Cardiac muscle cell (in vitro differentiated cells and primary cell): ENCODE results near the gene GCGR. TPM values are rescaled to one million over a fixed set of nuclear protein-coding genes. Genes with fewer than 3 reads are reported as not detected.

Experiments
- DNase-seq, 2 donors: peaks; one replicate each; pipeline versions ENCODE4 v3.0.0 to v3.0.0-alpha.2; 2010 to 2017; ENCODE audit warnings: low read depth in 1 of 2, low spot score in 1 of 2
- H3K27ac ChIP-seq: fragments of 200-600 bp; sonication (generic); 2 replicates; pipeline ENCODE4 v1.5.1; 2016
- H3K27me3 ChIP-seq: fragments of 200-600 bp; sonication (generic); 2 replicates; pipeline ENCODE4 v1.6.0; 2016; ENCODE audit warnings: control low read depth
- H3K36me3 ChIP-seq: fragments of 200-600 bp; sonication (generic); 2 replicates; pipeline ENCODE4 v1.5.1; 2016; ENCODE audit warnings: control low read depth
- H3K4me1 ChIP-seq: fragments of 200-600 bp; sonication (generic); 2 replicates; pipeline ENCODE4 v1.8.1; 2017; ENCODE audit warnings: low read depth, mild to moderate bottlenecking, mixed run types
- H3K4me3 ChIP-seq: fragments of 200-600 bp; sonication (generic); 2 replicates; pipeline ENCODE4 v1.5.1; 2016; ENCODE audit warnings: mild to moderate bottlenecking
- H3K9me3 ChIP-seq: fragments of 200-600 bp; sonication (generic); 2 replicates; pipeline ENCODE4 v1.5.1; 2017; ENCODE audit warnings: low read depth, mild to moderate bottlenecking, control low read depth
- CTCF ChIP-seq: IDR thresholded peaks from 2 replicates; pipeline ENCODE4 v1.5.1; 2012; ENCODE audit warnings: low read depth, mild to moderate bottlenecking, low read length
- polyA plus RNA-seq: library from polyadenylated mRNA; unstranded; fragments of >200 nt; fragmentation: Nextera tagmentation; extraction: Ambion mirVana; gene quantifications from 2 replicates; pipeline ENCODE4 v1.2.1, GENCODE V29; 2016
- total RNA-seq: library from RNA; depleted of rRNA; stranded (reverse); fragments of >200 nt; gene quantifications from 2 replicates; pipeline ENCODE4 v1.2.3, GENCODE V29; 2016

Gene GCGR
- total and polyA plus RNA-seq, 2 experiments from 2014 or later, result 0.15 to 0.79 TPM

GRCh38 chr17:81810476-81810875 lies 6.5 kb downstream of the GCGR start:
- peaks cover 43% of the 10 kb centered on the region for H3K27me3 ChIP-seq
- TF ChIP-seq CTCF, result no peak

GRCh38 chr17:81810892-81811704 lies 7.1 kb downstream of the GCGR start:
- H3K4me3 ChIP-seq, result no peak overlapping the region
- H3K27me3 ChIP-seq, result peaks cover 37% of the 10 kb centered on the region
- H3K9me3 ChIP-seq, result no peaks in the 10 kb centered on the region
- DNase-seq, result no peak
- peaks cover 4% of the 10 kb centered on the region for H3K4me1 ChIP-seq
- TF ChIP-seq CTCF, result no peak
- no peaks in the 10 kb centered on the region for H3K36me3 ChIP-seq
- H3K27ac ChIP-seq, result no peak overlapping the region

More at GRCh38 chr17:81810476-81810875, 6.5 kb downstream of the GCGR start:
- Histone ChIP-seq H3K9me3 (no peaks in the 10 kb centered on the region), H3K36me3 (no peaks in the 10 kb centered on the region), H3K4me1 (peaks cover 4% of the 10 kb centered on the region), H3K4me3 (no peak overlapping the region), H3K27ac (no peak overlapping the region)
- no peak for DNase-seq

- H3K4me3 ChIP-seq, result no peak overlapping the region
- no peak overlapping the region for H3K27ac ChIP-seq
- peaks cover 4% of the 10 kb centered on the region for H3K4me1 ChIP-seq
- H3K27me3 ChIP-seq, result peaks cover 29% of the 10 kb centered on the region
- DNase-seq, result no peak
- no peaks in the 10 kb centered on the region for H3K9me3 ChIP-seq
- no peaks in the 10 kb centered on the region for H3K36me3 ChIP-seq
- TF ChIP-seq CTCF, result no peak
Measured at GRCh38 chr17:81811705-81812570, 8.0 kb downstream of the GCGR start.

GRCh38 chr17:81812571-81813370 lies 8.8 kb downstream of the GCGR start:
- TF ChIP-seq CTCF, result no peak
- H3K9me3 ChIP-seq, result no peaks in the 10 kb centered on the region
- H3K27me3 ChIP-seq, result peaks cover 20% of the 10 kb centered on the region
- H3K36me3 ChIP-seq, result no peaks in the 10 kb centered on the region
- DNase-seq, result no peak
- no peak overlapping the region for H3K27ac ChIP-seq
- H3K4me1 ChIP-seq, result peaks cover 4% of the 10 kb centered on the region
- H3K4me3 ChIP-seq, result no peak overlapping the region

GRCh38 chr17:81813371-81813684 lies 9.4 kb downstream of the GCGR start:
- peaks cover 4% of the 10 kb centered on the region for H3K4me1 ChIP-seq
- H3K27ac ChIP-seq, result no peak overlapping the region
- H3K4me3 ChIP-seq, result no peak overlapping the region
- H3K9me3 ChIP-seq, result no peaks in the 10 kb centered on the region
- no peak for TF ChIP-seq CTCF
- H3K27me3 ChIP-seq, result peaks cover 15% of the 10 kb centered on the region
- H3K36me3 ChIP-seq, result no peaks in the 10 kb centered on the region
- no peak for DNase-seq
